HG03575 (cell line): ENCODE data around the gene DDX31.

ENCODE experiments used
- ATAC-seq: cut with Tn5 transposase; IDR thresholded peaks from one replicate; pipeline ENCODE4 v1.9.1; 2021; ENCODE audit not compliant: unreplicated experiment, insufficient number of reproducible peaks, low FRiP score; ENCODE audit errors: extremely low read depth

The DDX31 gene

DNA sequence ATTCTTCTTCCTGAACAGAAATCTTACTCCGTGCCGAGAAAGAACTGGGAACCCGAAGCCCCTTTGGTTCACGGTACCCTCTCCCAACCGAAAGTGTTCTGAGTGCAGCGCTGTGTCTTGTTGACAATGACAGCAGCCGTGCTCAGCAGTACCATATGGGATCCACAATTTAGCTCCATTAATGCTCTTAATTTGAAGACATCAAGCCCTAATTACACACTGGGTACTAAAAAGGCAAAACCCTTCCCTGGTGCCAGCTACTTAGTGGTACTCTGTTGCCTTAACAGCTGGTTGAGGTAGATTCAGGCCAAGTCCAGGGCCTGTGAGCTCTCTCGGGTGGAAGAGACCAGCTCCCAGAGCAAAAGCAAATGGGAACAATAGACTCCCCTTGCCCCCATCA lies 24.5 kb downstream of the DDX31 start:
- ATAC-seq, result no peak

DNA sequence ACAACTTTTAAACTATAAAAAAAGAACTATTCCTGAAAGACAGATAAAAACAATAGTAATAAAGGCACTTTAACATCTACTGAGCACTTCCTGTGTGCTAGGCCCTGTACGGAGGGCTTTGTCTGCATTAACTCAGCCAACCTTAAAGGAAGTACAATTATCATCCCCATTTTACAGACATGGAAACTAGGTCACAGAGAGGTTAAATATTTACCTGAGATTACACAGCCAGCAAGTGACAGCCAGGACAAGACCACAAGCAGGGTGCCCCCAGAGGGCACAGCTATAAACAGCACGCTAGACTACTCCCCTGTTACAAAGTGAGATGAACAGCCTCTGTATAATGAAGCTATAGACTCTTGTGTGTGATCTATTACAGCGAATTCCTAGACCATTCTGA lies 25.5 kb downstream of the DDX31 start:
- ATAC-seq, result no peak

DNA sequence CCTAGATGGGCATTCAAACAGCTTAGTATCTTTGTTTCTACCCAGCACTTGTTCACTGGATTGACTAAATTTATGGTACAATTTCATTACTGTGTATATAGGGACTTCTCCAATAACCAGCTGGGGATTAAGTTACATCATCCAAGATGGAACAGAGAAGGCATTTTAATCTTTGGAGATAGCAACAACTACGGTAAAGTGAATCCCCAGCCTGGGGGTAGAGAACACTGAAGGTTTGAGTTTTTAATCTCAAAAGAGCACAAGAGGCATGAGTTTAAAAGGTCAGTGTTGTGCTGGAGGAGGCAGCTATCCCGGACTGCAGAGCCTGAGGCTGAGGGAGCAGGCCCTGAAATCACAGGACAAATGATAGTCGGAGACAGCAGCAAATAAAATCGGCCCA lies 28.6 kb downstream of the DDX31 start:
- ATAC-seq, result no peak

DNA sequence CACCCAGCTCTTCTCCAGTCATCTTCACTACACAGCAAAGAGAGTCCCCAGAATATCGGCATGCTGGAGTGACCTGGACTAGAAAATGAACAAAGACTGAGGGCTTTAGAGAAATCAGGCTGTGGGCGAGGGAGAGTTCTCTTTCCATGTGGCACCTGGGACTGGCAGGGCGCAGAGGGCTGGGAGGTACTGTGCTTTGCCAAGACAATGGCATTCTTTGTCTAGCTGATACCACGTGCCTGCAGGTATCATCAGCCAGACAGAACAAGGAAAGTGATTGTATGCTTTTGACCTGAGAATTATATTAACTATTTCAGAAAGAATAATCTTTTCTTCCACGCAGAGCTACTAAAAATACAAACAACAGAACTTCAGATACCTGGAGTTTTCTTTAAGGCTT lies 30.5 kb downstream of the DDX31 start:
- no peak for ATAC-seq

DNA sequence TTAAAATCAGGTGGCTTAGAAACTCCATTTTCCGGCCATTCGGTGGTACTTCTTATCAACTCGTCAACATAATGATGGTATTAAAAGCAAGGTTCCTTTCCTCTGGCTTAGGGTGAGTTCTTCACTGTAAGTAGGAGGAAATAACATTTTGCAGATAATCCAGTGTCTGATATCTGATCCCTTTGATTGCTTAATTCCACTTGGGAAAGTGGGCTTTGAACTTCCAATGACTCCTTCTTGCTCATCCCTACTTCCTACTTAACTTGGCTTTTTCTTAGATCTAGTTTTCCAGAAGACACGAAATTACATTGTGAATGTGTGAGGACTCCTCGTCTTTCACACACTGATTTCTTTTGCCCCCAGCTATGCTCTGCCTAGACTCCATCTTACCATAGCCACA lies 31.5 kb downstream of the DDX31 start:
- no peak for ATAC-seq

DNA sequence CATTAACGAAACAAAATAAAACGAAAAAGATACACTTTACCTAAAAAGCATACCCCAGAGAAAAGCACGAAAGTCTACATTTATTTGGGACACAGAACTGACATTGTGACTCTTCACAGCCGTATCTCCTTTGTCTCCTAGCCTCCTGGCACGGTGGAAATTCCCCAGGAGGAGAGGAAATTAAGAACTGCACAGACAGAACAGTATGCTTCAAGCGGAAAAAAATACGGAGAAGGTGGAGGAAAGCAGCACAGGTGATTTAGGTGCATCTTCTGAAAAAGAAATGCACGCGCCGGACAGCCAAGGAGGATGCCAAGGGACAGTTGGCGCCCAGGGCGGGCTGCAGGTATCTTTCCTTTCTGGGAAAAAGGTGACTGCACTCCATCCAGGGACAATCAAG lies 32.0 kb downstream of the DDX31 start:
- no peak for ATAC-seq

DNA sequence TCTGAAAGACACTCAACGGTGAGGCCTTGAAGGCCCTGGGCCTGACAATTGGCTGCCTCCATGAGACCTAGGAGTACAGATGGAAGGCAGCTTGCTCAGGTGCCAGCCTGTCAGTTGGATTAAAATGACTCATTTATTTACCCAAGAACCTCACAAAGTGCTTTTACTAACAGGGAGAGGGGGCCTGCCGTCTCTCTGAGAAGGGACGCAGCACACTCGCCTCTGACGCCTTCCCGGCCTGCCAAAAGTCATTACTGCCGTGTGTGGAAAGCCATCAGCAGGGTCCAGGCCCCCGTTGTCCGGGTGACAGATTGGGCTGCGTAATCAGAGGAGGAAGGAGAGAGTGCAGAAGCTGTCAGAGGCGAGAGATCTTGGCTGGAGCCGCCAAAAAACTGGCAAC lies 32.4 kb downstream of the DDX31 start:
- no peak for ATAC-seq

DNA sequence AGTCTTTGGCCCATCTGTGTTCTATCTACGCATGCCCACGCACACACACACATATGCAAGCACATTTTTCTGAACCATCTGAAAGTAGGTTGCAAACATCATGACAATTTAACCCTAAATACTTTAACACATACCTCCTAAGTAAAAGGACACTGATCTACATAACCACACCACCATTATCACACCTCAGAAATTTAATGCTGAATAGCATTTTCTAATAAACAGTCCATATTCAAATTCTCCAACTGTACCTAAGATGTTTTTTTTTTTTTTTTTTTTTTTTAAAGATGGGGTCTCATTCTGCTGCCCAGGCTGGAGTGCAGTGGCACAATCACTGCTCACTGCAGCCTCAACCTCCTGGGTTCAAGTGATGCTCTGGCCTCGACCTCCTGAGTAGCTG lies 35.5 kb downstream of the DDX31 start:
- no peak for ATAC-seq

DNA sequence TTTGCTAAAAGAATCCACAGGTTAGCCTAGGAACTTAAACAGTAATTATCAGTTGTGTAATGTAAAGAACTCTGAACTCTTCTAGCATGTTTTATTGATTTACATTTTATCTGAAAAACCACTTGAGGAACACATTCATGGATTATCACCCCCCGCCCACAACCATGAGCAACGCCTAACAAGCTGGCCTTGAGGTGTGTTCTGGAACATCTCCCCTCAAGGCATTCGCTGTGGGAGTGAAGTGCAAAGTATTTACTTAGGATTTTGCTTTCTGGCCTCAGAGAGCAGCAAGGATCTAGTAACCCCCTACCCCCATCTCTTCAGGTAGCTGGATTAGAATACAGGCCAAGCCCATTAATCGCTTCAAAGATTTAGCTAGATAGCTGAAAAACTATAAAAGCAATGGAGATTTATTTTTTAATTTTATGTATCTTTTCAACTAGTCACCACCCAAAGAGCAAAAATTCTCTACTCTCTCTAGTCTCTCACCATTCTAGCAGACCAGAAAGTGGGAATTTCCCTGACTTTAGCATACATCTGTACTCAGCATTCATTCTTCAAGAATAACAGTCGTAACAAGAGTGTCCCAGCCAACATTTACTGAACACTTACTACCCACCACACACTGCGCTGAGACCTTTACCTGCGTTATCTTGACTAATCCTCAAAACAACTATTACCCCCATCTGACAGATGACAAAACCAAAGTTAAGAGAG lies 37.2 kb downstream of the DDX31 start:
- ATAC-seq, result no peak

DNA sequence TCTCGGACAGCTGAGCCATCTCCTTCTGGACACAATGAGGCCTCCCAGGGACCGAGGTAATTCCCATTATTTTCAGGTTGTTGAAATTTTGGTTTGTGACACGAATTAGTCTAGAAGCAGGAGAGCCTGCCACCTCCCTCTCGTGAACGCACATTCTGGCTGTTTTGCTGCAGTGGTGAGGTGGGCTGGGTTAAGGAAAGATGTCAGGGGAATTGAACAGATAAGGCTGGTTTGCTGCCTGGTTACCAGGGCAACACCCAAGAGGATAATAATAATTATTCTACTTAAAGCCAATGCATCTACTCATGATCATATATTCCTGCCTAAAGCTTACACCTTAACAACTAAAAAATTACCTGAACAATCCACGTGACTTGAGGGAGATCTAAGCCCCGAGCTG lies 38.1 kb downstream of the DDX31 start:
- ATAC-seq, result no peak

DNA sequence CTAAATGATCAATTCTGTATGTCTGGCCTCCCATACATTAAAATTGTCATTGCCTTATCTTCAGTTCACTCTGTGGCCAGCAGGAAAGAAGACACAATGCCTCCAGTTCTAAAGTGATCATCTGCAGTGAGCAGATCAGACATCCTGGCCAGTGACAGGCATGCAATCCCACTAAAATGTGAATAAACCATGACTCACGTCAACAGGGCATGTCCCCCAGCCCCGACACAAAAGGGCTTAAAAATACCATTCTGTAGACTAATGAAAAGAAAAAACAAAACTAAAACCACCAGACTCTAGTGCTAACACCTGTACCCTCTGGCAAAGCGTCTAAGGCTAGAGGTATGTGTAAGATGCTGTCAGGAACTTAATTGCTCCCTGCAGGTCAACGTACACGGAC lies 38.5 kb downstream of the DDX31 start:
- no peak for ATAC-seq

DNA sequence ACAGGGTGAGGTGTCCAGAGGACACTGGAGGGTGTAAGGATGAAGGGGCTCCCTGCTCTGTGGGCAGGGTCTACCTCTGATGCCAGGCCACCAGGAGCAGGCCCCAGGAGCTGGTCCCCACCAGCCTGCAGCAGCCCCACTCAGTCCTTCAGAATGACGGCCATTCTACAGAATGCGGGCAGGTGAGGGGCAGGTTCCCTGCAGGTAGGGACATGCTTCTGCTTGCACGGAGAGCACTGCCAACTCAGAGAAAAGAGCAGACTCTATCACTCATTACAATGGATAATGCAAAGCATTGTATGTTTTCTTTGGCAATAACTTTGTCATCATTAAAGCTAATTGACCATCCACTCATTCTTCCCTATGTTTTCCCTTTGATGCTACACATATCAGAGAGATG lies 39.0 kb downstream of the DDX31 start:
- no peak for ATAC-seq

DNA sequence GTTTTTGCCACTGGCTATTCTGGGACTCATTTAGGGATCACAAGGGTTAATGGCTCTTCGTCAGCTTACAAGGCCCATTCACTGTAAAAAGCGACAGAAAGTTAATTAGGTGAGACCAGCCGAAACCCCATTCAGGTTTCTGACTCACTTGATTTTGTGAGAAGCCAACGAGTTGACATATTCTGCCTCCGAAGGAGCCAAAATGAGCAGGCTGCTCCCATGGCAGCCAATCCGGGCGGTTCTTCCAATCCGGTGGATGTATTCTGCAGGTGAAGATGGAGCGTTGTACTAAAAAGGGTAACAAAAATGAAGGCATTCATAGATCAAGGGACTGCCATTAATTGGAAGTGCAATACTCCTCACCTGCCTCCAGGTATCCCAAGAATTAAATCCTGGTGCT lies 39.7 kb downstream of the DDX31 start:
- no peak for ATAC-seq

DNA sequence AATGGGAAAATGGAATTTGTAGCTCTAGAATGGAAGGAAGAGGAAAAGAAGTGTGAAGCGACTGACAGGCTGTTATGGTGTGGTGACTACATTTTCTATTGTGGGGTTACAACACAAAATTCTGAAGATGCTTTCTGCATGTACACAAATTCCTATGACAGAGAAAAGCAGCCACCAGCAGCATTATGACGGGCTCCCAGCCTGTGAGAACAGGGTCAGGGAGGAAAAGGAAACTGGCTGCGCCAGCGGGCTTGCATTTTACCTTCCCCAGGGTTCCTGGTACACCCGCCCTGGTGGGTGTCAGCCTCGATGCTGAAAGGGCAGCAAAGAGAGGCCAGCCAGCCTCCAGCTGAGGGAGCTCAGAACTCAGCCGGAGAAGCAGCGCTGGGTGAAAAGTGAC lies 41.0 kb downstream of the DDX31 start:
- ATAC-seq, result no peak

DNA sequence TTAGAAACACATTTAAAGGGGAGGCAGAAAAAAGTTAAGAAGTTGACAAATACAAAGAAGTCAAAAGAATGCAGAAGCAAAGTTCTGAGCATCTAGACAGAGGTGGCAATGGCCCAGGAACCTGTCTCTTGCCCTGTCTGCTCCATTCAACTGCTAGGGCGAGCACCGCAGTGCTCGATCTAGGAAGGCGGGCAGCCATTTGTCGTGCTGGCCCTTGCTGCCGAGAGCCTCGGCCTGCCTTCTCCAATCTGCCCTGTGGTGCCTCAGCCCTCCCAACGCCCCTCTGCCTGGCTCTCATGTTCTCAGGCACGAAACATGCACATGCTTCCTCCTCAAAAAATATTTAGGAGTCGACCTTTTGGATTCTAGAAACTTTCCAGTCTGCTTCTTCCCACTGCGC lies 42.2 kb downstream of the DDX31 start:
- ATAC-seq, result no peak

DNA sequence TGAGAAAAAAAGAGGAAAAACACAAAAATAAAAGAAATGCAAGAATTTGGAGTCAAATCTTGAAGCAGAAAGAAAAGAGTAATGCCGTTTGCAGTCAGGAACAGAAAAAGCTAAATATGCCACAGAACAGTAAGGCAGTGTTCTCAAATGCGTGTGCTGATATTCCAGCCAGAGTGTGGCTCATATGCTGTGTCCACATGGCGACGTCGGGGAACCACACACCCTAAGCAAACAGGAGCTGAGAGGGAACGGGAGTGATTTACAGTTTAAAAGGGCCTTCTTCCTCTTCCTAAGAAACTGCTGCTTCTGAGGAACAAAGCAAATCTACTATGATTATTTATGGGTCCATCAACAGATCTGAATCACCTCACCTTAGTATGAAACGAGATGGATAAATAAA lies 42.7 kb downstream of the DDX31 start:
- ATAC-seq, result no peak

DNA sequence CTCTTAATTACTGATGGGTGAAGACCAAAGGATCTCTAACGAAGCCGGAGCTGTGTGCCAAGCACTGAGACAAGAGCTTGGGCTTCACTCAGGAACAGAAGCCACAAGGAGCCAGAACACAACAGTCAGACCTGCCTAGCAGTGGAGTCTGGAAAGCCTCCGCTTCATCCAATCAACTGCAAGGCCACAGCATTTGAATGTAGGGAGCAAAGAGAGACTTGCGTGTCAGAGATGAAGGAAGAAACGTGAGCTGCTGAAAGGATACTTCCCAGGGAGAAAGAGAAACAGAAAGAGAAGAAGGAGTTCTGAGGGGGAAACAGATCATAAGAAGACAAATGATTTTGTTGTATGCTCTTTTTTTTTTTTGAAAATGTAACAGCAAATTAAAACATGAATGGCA lies 43.5 kb downstream of the DDX31 start:
- no peak for ATAC-seq

DNA sequence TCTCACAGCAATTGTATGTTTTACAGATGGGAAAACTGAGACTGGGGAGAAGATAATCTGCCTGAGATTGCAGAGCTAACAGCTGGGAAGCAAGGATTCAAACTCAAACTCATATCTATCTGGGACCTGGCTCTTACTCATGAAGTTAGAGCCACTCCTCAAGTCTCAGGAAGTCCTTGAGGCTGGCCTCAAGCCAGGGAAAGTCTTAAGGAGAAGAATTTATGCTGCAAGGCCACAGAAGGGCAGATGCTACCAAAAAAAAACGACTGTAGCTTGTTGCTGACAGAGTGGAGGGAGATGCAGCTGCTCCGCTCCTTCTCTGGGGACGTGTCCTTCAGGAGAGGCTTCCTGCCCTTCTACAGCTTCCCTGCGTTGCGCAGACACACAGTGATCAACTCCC lies 47.6 kb downstream of the DDX31 start:
- no peak for ATAC-seq

DNA sequence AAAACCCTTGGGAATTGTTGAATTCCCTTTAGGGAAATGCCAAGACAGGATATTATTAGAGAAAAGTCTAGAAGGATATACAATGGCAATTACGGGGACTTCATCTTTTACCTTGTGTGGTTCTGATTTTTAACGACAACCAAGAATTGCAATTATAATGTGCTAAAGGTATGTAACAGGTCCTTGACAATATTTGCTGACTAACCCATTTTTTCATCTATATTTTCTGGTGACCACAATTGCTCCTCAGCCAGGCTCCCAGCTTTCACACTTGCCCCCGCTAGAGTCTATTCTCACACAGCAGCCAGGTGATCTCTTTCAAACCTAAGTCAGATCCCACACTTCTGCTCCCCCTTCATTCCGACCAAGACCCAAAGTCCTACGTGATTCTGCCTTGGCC lies 53.1 kb downstream of the DDX31 start:
- no peak for ATAC-seq

DNA sequence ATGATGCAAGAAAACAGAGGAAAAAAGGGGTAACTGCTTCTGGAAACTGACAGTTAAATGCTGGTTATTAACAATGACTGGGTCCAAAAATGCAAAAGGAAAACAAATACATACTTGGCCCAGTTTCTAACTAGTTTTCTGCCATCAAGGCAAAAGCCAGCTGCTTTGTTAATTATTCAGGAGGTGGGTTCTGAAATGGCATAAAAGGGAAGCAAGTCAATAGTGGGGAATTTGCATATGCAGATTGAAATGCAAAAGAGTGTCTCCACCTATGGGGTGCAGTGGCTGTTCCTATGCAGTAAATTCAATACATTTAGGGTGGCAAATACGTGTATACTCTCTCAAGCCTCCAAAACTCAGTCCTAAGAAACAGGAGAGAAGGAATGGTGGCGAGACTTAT lies 54.0 kb downstream of the DDX31 start:
- no peak for ATAC-seq

DNA sequence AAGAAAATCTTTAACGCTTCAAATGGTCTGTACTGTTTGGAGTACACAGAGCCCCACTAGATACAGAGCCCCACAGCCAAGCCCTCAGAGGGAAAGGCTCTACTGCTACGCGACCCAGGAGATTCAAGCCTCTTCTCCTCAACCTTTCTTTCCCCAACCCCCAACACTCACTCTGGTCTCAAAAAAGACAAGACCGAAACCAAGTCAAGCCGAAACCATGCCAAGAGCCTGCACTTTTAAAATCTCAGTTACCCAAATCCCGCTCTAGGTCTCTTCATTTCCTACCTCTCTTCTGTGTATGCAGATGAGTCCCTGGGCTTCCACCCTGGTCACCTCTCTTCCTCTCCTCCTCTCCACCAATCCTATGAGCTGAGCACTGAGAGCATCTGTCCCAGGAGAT lies 55.5 kb downstream of the DDX31 start:
- ATAC-seq, result no peak

DNA sequence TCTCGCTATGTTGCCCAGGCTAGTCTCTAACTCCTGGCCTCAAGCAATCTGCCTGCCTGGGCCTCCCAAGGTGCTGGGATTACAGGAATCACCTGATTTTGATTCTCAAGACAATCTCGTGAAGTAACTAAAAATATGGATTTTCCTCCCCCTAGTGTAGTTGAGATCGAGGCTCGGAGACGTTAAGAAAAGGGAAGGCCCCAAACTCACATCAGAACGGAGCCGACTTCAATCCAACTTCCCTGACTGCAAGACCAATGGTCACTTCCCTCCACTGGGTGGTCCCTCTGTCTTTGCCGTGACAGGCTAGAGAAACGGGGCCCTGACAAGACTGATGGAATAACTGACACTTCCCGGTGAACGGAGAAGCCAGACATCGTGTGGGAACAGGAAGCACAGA lies 59.1 kb downstream of the DDX31 start:
- ATAC-seq, result no peak
